ENCODE measurements around the gene TYW1.
"Not testable (repeated sequence)": the region's sequence is repeated elsewhere in the genome, so short reads cannot be mapped to it uniquely, and the experiment has no call there.

TYW1 gene

DNA sequence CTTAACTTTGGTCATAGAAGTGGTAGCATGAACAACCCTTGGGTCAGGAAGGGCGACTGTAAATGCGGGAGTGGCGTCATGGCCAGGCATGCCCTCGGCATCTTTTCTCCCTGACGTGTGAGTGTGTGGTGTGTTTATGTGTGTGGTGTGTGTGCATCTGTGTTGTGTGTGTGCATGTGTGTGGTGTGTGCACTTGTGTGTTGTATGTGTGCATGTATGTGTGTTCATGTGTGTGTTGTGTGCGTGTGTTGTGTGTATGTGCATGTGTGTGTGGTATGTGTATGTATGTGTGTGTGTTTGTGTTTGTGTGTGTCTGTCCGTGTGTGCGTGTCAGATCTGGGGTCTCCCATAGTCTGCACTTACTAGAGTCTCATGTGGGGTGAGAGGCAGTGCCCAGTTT, 192.5 kb downstream of the TYW1 start:
- not testable (repeated sequence) for ATAC-seq

DNA sequence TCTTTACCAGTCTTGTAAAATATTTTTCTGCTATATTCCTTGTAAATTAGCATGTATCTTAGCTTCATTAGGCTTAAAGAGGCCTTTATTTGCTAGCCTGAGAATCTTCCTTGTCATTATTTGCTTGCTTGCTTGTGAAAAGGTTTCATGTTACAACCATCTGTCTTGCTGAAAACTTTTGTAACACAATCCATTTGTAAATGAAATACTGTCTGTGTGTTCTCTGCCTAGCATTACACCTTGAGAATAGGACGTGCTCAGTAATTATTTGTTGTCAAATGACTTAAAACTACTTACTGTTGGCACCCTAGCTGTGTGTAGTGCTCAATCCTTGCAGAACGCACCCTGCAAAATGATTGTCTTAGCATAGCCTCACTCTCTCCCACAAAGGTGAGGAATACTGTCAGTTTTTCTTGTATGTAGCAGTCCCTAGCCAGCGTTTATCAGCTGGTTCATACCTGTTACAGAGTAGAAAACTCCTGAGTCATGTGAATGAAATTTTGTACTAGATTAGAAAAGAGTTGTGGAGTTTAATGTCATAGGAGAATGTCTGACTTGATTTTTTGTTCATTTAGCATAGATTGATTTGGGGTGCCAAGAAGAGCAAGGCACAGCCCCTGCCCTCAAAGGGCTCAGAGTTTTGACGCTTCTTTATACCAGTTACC, 193.3 kb downstream of the TYW1 start:
- not testable (repeated sequence) for DNase-seq, ATAC-seq

More for the DNA sequence above, 192.5 kb downstream of the TYW1 start:
- DNase-seq: not testable (repeated sequence)

DNA sequence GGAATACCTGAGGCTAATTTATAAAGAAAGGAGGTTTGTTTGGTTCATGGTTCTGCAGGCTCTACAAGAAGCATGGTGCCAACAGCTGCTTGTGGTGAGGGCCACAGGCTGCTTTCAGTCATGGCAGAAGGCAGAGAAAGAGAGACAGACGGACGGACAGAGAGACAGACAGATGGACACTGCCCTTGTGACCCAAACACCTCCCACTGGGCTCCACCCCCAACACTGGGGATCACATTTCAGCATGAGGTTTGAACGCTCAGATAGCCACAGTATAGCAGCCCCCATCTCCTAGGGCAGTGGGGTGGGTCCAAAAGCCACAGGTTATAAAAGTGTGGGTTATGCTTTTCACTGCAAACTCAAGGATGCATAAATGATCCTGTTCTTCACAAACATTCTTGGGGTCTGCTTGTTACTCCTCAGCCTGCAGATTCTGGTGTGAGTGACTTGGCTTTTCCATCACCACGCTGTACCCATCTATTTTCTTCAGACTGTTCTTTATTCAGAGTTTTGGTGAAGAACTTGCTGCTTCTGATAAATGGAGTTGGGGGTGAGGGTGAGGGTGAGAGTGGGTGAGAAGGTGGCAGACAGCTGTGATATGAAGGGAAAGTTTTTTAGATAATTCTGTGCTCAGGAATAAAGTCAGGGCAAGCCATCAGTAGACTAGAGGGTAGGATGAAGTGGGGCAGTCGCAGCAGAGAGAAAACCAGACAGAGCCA, 194.5 kb downstream of the TYW1 start:
- ATAC-seq, DNase-seq: not testable (repeated sequence)

DNA sequence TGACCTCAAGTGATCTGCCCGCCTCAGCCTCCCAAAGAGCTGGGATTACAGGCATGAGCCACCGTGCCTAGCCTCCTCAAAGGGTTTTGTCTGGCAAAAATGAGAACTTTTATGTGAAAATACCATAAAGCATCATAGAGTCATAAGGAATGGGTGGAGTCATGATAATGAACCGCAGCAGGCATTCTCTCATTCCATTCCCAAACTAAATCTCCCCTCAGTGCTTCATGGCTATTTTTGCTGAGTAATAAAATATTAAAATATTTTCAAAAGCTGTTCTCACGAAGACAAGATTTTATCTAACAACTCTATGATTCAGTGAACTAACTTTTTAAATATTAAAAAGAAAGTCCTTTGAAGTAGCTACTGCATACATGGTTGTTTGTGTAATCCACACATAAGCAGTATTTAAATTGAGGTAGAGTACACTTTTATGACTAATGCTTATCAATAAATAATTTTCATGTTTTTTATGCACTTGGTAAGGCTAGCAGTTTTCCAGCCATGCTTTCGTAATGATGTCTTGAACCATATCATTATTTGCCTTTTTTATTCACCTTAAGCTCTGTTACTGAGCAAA, 195.6 kb downstream of the TYW1 start:
- not testable (repeated sequence) for ATAC-seq, DNase-seq

DNA sequence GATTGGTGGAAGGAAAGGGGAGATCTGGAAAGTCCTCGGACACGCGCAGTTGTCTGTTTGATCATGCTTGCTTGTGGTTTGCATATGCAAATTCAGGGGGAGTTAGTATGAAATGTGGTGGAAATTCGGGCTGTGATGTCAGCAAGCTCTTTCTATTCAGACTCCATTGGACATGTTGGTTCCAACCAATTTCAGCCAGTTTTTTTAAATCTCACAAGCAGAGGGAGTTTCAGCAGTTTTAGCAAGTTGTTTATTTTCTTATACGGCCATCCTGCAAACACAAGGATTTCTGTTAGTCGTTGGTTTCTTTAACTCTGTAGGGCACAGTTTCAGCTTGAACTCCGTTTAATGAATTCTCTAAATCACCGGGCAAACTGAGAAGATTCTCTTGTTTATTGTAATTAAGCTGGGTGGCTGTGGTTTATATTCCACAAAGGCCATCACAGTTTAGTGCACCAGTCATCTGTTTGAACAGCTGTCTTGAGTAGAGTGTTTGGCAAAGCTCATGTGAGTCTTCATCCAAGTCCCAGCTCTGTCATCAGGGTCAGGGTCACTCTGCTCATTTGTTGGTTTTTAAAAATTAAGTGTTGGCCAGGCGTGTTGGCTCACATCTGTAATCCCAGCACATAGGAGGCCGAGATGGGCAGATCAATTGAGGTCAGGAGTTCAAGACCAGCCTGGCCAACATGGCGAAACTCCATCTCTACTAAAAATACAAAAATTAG, 196.4 kb downstream of the TYW1 start:
- peak; percentile 6 for DNase-seq
- not testable (repeated sequence) for ATAC-seq

DNA sequence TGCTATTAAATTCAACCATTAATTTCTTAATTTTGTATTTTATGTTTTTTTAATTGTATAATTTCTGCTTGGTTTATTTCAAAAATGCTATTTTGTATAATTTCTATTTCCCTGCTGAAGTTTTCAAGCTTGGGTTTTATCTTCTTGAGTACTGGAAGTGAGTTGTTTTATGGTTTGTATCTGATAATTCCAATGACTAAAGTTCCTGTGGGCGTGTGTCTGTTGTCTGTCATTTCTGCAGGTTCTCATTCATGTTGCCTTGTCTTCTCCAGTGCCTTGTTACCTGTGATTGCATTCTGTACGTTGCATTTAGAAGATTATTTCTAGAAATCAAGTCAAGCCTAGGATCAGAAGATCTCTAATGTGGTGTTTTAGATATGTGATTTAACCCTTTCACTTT, 199.5 kb downstream of the TYW1 start:
- ATAC-seq, DNase-seq: not testable (repeated sequence)

DNA sequence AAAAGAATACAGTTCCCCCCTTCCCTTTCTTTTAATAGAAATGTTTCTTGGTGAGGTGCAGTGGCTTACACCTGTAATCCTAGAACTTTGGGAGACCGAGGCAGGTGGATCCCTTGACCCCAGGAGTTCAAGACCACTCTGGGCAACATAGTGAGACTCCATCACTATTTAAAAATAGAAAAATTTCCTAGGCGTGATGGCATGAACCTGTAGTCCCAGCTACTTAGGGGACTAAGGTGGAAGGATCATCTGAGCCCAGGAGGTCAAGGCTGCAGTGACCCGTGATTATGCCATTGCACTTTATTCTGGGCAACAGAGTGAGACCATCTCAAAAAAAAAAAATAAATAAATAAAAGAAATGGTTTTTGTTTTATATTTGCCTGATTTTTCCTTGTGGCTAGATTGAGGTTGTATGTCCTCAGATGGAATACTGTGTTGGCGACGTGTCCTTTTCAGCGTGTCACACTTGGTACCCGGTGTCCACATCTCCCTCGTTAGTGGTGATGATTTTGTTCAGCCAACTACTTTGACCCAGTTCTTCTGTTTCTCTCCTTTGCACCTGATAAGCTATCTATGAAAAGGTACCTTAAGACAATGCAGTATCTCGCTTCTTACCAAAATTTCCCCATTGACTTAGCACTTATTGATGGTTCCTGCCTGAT, 202.4 kb downstream of the TYW1 start:
- ATAC-seq, DNase-seq: not testable (repeated sequence)

DNA sequence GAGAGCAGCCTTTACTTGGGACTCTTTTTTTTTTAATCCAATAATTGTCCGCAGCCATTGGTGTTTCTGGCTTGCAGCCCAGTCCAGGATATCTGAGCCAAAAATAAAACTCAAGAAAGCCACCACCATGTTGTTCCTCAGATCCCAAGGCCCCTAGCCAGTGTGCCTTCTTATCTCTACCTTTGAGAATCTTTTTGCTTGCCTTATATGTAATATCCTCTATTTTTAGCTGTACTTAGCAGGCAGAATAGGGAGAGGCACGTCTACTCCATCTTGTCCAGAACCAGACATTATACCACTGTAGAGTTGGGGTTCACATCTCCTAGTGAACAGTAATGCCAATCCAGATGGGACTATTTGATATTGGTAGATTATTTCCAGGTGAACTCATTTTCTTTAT, 209.1 kb downstream of the TYW1 start:
- DNase-seq: not testable (repeated sequence)

DNA sequence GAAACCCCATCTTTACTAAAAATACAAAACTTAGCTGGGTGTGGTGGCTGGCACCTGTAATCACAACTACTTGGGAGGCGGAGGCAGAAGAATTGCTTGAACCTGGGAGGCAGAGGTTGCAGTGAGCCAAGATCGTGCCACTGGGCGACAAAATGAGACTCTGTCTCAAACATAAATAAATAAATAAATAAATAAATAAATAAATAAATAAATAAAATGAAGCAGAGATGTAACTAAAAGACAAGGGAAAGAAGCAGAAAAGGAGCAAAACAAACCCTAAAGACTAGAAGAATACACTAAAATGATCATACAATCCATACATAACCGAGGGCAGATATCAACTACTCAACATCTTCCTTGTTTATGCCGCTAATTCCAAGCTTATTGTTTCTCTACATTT, 209.8 kb downstream of the TYW1 start:
- DNase-seq (no peak), ATAC-seq (no peak)

More for the DNA sequence above, 209.1 kb downstream of the TYW1 start:
- ATAC-seq: not testable (repeated sequence)

DNA sequence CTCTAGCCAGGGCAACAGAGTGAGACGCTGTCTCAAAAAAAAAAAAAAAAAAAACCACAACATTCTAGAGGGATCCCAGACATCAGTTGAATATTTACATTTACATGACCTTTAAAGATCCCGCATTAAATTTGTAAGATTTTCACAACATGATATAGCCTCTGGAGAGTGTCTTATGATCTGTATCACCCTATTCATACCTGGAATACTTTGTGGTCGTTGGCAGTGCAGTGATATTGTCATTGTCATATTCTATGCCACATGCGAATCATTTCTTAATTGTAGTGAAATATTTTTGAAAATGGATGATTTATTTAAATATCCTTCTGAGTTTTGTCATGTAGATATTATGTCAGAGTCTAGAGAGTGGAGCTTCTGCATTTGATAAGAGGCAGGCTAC, 212.0 kb downstream of the TYW1 start:
- DNase-seq, ATAC-seq: not testable (repeated sequence)

DNA sequence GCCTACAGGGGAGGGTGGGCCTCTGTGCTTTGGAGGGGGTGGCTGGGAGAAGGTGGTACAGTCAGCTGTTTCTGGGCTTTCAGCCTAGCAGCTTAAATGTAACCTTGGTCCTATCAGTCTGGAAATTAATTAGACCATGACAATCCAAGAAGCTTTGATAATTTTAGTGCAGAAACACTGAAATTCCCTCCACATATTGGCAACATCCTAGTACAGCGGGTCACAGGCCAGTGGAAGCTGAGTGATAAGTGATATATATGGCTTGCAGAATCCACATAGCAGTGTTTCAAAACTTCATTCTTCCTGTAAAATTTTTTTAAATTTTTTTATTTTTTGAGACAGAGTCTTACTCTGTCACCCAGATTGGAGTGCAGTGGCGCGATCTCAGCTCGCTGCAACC, 212.6 kb downstream of the TYW1 start:
- DNase-seq: no peak
- ATAC-seq: no peak

DNA sequence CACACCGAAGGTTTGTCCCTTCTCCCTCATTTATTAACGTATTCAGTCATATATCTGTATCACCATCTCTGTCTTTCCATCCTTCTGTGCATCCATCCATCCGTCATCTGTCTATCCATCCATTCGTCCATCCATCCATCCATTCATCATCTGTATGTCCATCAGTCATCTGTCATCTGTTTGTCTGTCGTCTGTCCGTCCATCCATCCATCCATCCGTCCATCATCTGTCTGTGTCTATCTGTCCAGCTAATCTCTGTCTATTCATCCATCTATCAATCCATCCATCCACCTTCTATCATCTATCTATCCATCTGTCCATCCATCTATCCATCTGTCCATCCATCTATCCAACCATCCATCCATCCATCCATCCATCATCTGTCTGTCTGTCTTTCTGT, 213.9 kb downstream of the TYW1 start:
- DNase-seq (no peak), ATAC-seq (no peak)

DNA sequence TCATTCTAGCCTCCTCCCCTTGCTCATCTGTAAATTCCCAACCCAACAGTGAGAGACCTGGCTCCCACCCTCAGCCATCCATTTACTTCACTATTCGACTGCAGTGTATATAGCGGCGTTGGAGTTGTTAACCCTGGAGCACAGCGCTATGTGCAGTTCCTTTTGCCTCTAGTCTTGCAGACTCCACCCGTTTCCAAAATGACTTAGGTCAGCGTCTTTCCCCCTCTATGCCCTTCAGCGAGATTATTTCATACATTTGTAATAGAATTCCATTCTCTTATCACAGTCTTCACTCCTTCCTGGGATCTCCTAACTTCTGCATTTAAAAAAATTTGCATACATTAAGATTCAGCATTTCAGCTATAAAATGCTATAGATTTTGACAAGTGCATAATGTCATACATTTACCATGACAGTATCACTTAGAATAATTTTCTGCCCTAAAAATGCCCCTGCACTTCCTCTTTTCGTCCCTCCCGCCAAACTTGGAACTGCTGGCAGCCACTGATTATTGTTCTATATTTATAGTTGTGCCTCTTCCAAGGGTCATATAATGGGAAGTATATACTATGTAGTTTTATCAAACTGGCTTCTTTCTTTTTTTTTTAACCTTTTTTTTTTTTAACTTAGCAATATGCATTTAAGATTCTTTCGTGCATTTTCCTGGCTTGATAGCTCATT, 215.2 kb downstream of the TYW1 start:
- ATAC-seq, DNase-seq: not testable (repeated sequence)

DNA sequence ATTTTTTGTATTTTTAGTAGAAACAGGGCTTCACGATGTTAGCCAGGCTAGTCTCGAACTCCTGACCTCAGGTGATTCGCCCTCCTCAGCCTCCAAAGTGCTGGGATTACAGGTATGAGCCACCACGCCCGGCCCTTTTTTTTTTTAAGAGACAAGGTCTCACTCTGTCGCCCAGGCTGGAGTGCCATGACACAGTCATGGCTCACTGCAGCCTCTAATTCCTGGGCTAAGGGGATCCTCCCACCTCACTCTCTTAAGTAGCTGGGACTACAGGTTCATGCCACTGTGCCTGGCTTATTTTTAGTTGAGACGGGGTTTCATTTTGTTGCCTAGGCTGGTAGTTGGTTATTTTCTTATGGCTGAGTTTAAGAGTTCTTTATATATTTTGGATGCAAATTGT, 216.4 kb downstream of the TYW1 start:
- DNase-seq, ATAC-seq: not testable (repeated sequence)

DNA sequence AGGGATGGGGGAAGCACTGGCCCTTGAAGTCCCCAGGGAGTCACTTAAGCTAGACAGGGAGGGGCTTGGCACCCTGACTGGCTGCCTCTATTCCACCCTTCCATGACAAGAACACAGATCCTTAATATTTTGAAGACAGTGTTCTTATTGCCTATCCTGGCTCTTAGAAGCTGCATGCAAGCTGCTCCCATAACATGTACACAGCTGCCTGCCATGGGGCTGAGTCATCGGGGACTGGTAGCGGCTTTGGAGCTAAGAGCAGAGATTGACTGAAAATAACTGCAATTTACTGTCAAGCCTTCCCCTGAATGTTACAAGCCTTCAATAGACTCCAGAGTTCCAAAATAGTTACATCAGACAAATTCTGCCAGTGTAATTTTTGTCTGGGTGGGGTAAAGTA, 226.9 kb downstream of the TYW1 start:
- not testable (repeated sequence) for ATAC-seq, DNase-seq

DNA sequence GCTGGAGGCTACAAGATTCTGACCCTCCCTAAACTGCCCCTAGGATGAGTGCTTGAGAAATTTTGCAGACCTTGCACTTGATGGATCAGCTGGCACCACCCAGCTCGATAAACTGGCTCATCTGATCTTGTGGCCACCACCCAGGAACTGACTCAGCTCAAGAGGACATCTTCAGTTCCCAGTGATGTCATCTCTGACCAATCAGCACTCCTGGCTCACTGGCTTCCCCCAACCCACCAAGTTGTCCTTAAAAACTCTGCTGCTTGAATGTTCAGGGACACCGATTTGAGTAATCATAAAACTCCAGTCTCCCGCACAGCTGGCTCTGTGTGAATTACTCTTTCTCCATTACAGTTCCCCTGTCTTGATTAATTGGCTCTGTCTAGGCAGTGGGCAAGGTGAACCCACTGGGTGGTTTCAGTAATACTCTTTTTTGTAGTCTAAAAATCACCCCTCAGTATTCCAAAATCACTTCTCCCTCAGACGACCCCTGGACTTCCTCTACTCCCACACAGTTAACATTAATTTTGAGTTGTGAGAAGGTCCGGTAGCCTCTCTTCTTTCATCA, 229.8 kb downstream of the TYW1 start:
- DNase-seq: peak; percentile 11
- not testable (repeated sequence) for ATAC-seq

DNA sequence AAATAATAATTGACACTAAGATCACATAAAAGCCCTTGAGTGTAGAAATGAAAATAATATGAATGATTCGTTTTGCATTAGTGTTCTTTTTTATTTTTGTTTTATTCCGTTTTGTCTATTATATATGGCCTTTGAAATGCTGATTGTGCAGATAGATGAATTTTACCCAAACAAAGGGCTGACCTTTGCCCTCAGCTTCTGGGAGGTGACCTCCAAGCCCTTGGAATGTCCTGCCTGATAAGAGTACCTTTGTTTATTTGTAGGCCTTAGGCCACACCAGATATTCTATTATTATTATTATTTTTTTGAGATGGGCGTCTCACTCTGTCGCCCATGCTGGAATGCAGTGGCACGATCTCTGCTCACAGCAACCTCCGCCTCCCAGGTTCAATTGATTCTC, 230.3 kb downstream of the TYW1 start:
- ATAC-seq: not testable (repeated sequence)

DNA sequence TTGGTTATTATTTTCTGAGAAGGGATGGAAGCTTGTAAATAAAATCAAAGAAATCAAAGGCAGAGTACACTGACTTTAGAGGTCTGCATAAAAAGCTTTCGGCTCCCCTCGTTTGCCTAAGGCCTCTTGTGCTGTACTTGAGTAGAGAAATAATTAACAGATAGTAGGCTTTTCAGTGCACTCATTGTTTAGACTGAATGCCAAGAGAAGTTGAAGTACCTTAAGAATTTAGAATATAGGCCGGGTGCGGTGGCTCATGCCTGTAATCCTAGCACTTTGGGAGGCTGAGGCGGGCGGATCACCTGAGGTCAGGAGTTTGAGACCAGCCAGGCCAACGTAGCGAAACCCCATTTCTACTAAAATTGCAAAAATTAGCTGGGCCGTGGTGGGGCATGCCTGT, 232.4 kb downstream of the TYW1 start:
- ATAC-seq, DNase-seq: not testable (repeated sequence)

More for the DNA sequence above, 230.3 kb downstream of the TYW1 start:
- not testable (repeated sequence) for DNase-seq

DNA sequence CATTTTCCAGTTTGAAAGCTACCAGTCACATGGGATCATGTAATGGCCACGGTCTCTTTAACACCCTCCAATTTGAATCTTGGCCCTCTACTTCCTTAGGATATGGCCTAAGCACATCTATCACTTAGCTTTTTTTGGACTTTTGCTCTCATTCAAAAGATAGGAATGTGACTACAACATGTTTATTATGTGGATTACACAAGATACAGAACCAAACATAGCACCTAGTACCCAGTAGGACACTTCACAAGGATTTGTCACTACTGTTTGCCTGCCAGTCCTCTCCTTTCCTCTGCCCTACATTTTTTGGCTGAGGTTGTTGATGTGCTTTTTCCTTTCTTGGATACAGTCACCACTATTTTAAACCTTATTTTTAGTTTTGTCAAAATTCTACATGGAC, 233.4 kb downstream of the TYW1 start:
- ATAC-seq, DNase-seq: not testable (repeated sequence)

DNA sequence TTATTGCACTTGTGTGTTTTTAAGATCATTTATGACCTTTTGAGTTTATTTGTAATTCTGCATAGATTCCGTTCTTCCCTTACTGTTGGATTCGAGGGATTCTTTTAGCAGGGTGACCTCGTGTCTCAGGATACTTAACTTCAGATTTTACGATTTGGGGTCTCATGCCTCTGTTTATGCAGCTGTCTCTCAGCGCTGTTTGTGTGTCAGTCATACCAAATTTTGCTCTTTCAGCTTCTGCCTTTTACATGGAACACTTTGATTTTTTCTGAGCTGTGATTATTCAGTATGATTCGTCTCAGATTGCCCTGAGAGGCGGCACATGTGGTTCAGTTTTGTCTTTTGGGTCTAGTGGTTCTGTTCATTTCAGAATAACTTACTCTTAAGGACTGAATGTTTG, 236.9 kb downstream of the TYW1 start:
- DNase-seq, ATAC-seq: not testable (repeated sequence)

DNA sequence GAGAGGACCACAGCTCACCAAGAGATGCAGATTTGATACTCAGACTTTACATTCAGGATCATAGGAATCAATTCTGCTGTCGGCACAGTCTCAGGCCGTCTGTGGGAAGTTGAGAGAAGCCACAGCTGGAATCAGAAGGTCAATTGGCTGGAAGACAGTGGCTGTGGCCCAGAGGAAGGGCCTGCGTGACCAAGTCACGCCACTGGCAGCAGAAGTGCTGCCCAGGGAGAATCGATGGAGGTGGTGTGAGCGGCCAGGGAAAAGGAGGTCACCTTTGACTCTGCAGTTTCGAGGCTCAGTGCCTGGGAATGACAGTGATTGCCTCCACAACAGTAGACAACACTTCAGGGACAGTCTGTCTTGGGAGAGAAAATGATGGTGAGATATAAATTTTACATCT, 239.6 kb downstream of the TYW1 start:
- DNase-seq, ATAC-seq: not testable (repeated sequence)
